Endothelial cell of umbilical vein (primary cell): ENCODE measurements around the gene TBC1D24. TPM values are rescaled to one million over a fixed set of nuclear protein-coding genes. Genes with fewer than 3 reads are reported as not detected.

Source experiments
- BruUV-seq: library from RNA; stranded (reverse); fragments of 400-500 nt; replicated peaks from 2 replicates; lab custom pipeline; 2021; lab: Mats Ljungman, UMichigan
- CTCF ChIA-PET: fragments of 300-600, 350-600 bp; sonication (Branson Sonifier 250); formaldehyde crosslinking; loops from one replicate; lab custom pipeline; 2021; ENCODE audit warnings: antibody characterized with exemption, inconsistent platforms; lab: Charles Lee
- POLR2A ChIA-PET: fragments of 300-600, 350-600 bp; sonication (Branson Sonifier 250); formaldehyde crosslinking; loops from one replicate; lab custom pipeline; 2021; ENCODE audit warnings: antibody characterized with exemption, inconsistent platforms; lab: Charles Lee
- DNase-seq: peaks from one replicate; pipeline ENCODE4 v3.0.0-alpha.2; 2011; ENCODE audit warnings: low read depth, low spot score
- FAIRE-seq: peaks from 2 replicates; lab custom pipeline; 2011; peaks lifted over from hg19 to GRCh38; lab: Jason Lieb, UNC
- H2AFZ ChIP-seq: 2 replicates; pipeline ENCODE4 v1.6.0; 2012; ENCODE audit warnings: low read depth, low read length, control low read depth, inconsistent platforms
- H3K27ac ChIP-seq: 2 replicates; pipeline ENCODE4 v1.5.1; 2011; ENCODE audit warnings: low read depth, mild to moderate bottlenecking, control low read depth, low read length, moderate library complexity; ENCODE audit not compliant: insufficient read depth
- H3K27me3 ChIP-seq, 2 experiments: 2 replicates each; pipeline versions ENCODE4 v1.6.0 to v1.6.1; 2011; ENCODE audit warnings: low read length in 2 of 2, mixed read lengths in 1 of 2; ENCODE audit not compliant: control insufficient read depth in 2 of 2, insufficient read depth in 2 of 2
- H3K36me3 ChIP-seq, 2 experiments: 2 replicates in 1 of 2; 3 replicates in 1 of 2; pipeline ENCODE4 v1.5.1; 2011; ENCODE audit warnings: low read length in 2 of 2, mild to moderate bottlenecking in 1 of 2, moderate library complexity in 1 of 2; ENCODE audit not compliant: control insufficient read depth in 2 of 2, insufficient read depth in 2 of 2; ENCODE audit errors: extremely low read depth in 1 of 2
- H3K4me1 ChIP-seq: 3 replicates; pipeline ENCODE4 v1.5.1; 2011; ENCODE audit warnings: mild to moderate bottlenecking, low read length; ENCODE audit not compliant: control insufficient read depth, insufficient read depth; ENCODE audit errors: extremely low read depth
- H3K4me2 ChIP-seq: 2 replicates; pipeline ENCODE4 v1.6.1; 2011; ENCODE audit warnings: low read length, control low read depth, mixed read lengths; ENCODE audit not compliant: insufficient read depth
- H3K4me3 ChIP-seq, 3 experiments: fragments of 200-600 bp in 1 of 3; sonication (generic), shearing (Covaris generic) in 1 of 3; replicated peaks in 1 of 3; 2 replicates each; pipeline ENCODE4 v1.5.1; 2011 to 2016; ENCODE audit warnings: control low read depth in 3 of 3, low read length in 3 of 3, mild to moderate bottlenecking in 2 of 3, inconsistent platforms in 1 of 3, low read depth in 1 of 3, moderate library complexity in 1 of 3; ENCODE audit not compliant: insufficient read depth in 1 of 3
- H3K79me2 ChIP-seq: 2 replicates; pipeline ENCODE4 v1.6.0; 2012; ENCODE audit warnings: low read length, inconsistent platforms; ENCODE audit not compliant: control insufficient read depth, insufficient read depth
- H3K9ac ChIP-seq: replicated peaks from 2 replicates; pipeline ENCODE3; 2011; ENCODE audit warnings: low read length, control low read depth; ENCODE audit not compliant: insufficient read depth; ENCODE audit errors: extremely low read depth
- H3K9me1 ChIP-seq: replicated peaks from 3 replicates; pipeline ENCODE4 v1.6.0; 2011; ENCODE audit warnings: mild to moderate bottlenecking, low read length; ENCODE audit not compliant: control insufficient read depth, insufficient read depth; ENCODE audit errors: extremely low read depth
- H3K9me3 ChIP-seq: replicated peaks from 2 replicates; pipeline ENCODE4 v1.5.1; 2012; ENCODE audit warnings: low read length, inconsistent platforms; ENCODE audit not compliant: control insufficient read depth, insufficient read depth
- H4K20me1 ChIP-seq: replicated peaks from 2 replicates; pipeline ENCODE3; 2011; ENCODE audit warnings: mild to moderate bottlenecking, low read length; ENCODE audit not compliant: control insufficient read depth, insufficient read depth; ENCODE audit errors: extremely low read depth
- EZH2 ChIP-seq: IDR thresholded peaks from 2 replicates; pipeline ENCODE4 v1.6.1; 2012; ENCODE audit warnings: borderline replicate concordance, low read depth, mild to moderate bottlenecking, moderate library complexity, low read length, inconsistent platforms; ENCODE audit not compliant: severe bottlenecking
- FOS ChIP-seq: IDR thresholded peaks from 2 replicates; pipeline ENCODE4 v1.6.1; 2011; ENCODE audit warnings: mild to moderate bottlenecking, low read length, moderate library complexity, borderline replicate concordance; ENCODE audit not compliant: insufficient read depth
- GATA2 ChIP-seq: IDR thresholded peaks from 2 replicates; pipeline ENCODE4 v1.7.0; 2011; ENCODE audit warnings: low read depth, mild to moderate bottlenecking, moderate library complexity, mixed read lengths, low read length; ENCODE audit not compliant: insufficient read length, insufficient read depth
- JUN ChIP-seq: IDR thresholded peaks from 2 replicates; pipeline ENCODE4 v1.6.1; 2011; ENCODE audit warnings: borderline replicate concordance, low read depth; ENCODE audit not compliant: insufficient read length, insufficient read depth
- MYC ChIP-seq: IDR thresholded peaks from one replicate; pipeline ENCODE4 v1.6.1; 2011; ENCODE audit warnings: mild to moderate bottlenecking, low read depth, low read length
- POLR2A ChIP-seq: IDR thresholded peaks from 2 replicates; pipeline ENCODE4 v1.6.1; 2012; ENCODE audit warnings: low read depth, mild to moderate bottlenecking, control low read depth, low read length
- POLR2AphosphoS5 ChIP-seq: IDR thresholded peaks from 2 replicates; pipeline ENCODE4 v1.6.1; 2012; ENCODE audit warnings: low read depth, mild to moderate bottlenecking, control low read depth, low read length, moderate library complexity; ENCODE audit not compliant: insufficient read depth
- dilution Hi-C: fragments of 300-500 bp; cut with MboI; formaldehyde crosslinking; loops from one replicate; pipeline ENCODE4 v1.15.0; 2019; ENCODE audit warnings: low sequenced_read_pairs; ENCODE audit not compliant: extremely low pct_ligation_motif_present
- intact Hi-C: fragments of 100-400 bp; cut with micrococcal nuclease; formaldehyde crosslinking; loops from one replicate; pipeline ENCODE4 v1.10.0; 2022
- polyA plus RNA-seq, 4 experiments: library from polyadenylated mRNA; depleted of rRNA in 3 of 4; stranded (reverse) in 3 of 4; unstranded in 1 of 4; fragments of >200 nt; gene quantifications; 2 replicates each; pipeline versions ENCODE4 v1.2.1 to v1.2.3, GENCODE V29; 2011 to 2012; ENCODE audit warnings: missing spikeins in 1 of 4
- total RNA-seq: library from RNA; stranded (reverse); gene quantifications from 2 replicates; pipeline ENCODE4 v1.2.3, GENCODE V29; 2021
- TF ChIP-seq, protein P1 (sequence below), 2 donors: IDR thresholded peaks; 1 replicate in 1 of 2; 2 replicates in 1 of 2; pipeline ENCODE4 v1.5.1; 2011; ENCODE audit warnings: low read length in 2 of 2, mild to moderate bottlenecking in 2 of 2, moderate library complexity in 2 of 2, control low read depth in 1 of 2, inconsistent platforms in 1 of 2, low read depth in 1 of 2; ENCODE audit not compliant: insufficient read depth in 1 of 2; ENCODE audit errors: extremely low read depth in 1 of 2
- TF ChIP-seq, protein P2 (sequence below): IDR thresholded peaks from 2 replicates; pipeline ENCODE4 v1.6.1; 2011; ENCODE audit not compliant: insufficient read depth, insufficient read length

Gene TBC1D24
- total and polyA plus RNA-seq, 2 donors (not counting 3 experiments of a cell fraction or from before 2014, with no cell fraction given): 8.1 to 22.8 TPM

DNA sequence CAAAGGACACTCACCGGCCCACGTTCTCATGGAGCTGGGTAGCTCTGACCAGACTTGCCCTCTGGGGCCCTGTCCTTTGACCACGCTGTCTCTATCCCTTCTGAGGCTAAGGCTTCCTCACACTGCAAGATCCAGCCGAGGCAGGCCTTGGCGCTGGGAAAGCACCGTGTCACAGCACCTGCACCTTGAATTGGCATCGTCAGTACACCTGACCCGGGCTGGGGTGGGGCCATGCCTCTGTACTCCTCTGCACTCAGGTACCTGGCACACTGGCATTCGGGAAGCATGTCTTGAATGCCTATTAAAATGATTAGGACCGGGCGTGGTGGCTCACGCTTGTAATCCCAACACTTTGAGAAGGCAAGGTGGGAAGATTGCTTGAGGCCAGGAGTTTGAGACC is 6.0 kb downstream of the TBC1D24 start:
- dilution Hi-C loops: no loop called here
- Histone ChIP-seq H3K4me3 (no peak overlapping the region), H3K9ac (no peak overlapping the region), H3K27ac (no peak overlapping the region), H3K36me3 (no peaks in the 10 kb centered on the region), H4K20me1 (no peaks in the 10 kb centered on the region), H3K9me1 (no peaks in the 10 kb centered on the region), H3K4me2 (no peak overlapping the region), H2AFZ (no peak overlapping the region), H3K4me1 (peaks cover 1% of the 10 kb centered on the region), H3K79me2 (peaks cover 5% of the 10 kb centered on the region), H3K27me3 (no peaks in the 10 kb centered on the region), H3K9me3 (no peaks in the 10 kb centered on the region)
- no TSS peak for BruUV-seq
- TF ChIP-seq, protein P1, sequence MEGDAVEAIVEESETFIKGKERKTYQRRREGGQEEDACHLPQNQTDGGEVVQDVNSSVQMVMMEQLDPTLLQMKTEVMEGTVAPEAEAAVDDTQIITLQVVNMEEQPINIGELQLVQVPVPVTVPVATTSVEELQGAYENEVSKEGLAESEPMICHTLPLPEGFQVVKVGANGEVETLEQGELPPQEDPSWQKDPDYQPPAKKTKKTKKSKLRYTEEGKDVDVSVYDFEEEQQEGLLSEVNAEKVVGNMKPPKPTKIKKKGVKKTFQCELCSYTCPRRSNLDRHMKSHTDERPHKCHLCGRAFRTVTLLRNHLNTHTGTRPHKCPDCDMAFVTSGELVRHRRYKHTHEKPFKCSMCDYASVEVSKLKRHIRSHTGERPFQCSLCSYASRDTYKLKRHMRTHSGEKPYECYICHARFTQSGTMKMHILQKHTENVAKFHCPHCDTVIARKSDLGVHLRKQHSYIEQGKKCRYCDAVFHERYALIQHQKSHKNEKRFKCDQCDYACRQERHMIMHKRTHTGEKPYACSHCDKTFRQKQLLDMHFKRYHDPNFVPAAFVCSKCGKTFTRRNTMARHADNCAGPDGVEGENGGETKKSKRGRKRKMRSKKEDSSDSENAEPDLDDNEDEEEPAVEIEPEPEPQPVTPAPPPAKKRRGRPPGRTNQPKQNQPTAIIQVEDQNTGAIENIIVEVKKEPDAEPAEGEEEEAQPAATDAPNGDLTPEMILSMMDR (IDR thresholded peaks at IDR 0.05; ENCODE audit: extremely low read depth in 1 of 2, insufficient read depth in 1 of 2, low read depth in 1 of 2, low read length in 2 of 2): no peak
- TF ChIP-seq JUN (no peak), GATA2 (no peak), FOS (no peak), POLR2A (no peak), MYC (no peak), POLR2AphosphoS5 (no peak), EZH2 (no peak)
- TF ChIP-seq, protein P2, sequence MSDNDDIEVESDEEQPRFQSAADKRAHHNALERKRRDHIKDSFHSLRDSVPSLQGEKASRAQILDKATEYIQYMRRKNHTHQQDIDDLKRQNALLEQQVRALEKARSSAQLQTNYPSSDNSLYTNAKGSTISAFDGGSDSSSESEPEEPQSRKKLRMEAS: no peak
- ChIA-PET POLR2A (no interaction called here), CTCF (interaction anchor here (0.6 kb wide), 1 partner anchor 454 kb away, joined by 4 read pairs; the partner anchor contains the start of gene NHERF2)
- FAIRE-seq: no peak
- intact Hi-C loops: no loop called here
- DNase-seq: no peak
